ELF-1 (cell line): ENCODE measurements around the gene POP5.
"Not testable (repeated sequence)": the region's sequence is repeated elsewhere in the genome, so short reads cannot be mapped to it uniquely, and the experiment has no call there.

ENCODE experiments used
- DNase-seq: peaks from one replicate; pipeline ENCODE4 v3.0.0-alpha.2; 2016; ENCODE audit warnings: low read depth, low spot score

The POP5 gene

DNA sequence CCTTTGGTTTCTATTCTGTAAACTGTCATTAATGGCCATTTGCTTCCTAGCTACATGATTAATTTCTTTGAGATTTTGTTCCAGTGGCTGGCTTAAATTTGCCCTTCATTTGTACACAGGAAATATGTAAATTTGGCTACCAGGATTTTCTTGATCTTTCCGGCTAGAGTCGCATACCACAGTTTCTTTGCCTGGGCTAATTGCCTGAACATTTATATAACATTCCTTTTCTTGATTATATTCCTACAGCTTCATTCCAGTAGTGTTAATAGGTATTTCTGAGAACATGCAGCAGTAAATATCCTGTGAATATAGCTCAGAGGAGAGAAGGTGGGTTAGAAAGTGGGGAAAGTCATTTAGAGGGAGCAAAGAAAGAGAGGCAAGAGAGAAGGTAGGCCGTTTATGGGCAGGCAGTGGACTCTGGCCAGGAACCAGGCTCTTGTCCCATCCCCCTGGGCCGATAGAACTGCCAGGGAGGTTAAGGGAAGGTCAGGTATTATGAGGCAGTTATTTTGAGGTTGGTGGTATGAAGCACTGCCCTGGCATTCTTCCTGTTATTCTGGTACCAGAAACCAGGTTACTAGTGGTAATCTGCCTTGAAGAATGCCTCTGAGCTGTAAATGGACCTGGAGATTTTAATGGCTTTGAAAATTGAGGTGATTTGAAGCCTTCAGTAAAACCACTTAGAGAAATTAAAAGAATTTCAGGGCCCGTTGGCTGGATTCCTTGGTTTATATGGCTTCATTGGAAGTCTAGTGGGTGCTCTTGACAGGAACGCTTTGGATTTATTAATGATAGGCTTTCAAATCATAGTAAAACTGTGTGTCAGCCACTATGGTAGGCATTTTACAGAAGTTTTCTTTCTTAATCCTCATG is 42.7 kb downstream of the POP5 start:
- DNase-seq, result peak; percentile 16

DNA sequence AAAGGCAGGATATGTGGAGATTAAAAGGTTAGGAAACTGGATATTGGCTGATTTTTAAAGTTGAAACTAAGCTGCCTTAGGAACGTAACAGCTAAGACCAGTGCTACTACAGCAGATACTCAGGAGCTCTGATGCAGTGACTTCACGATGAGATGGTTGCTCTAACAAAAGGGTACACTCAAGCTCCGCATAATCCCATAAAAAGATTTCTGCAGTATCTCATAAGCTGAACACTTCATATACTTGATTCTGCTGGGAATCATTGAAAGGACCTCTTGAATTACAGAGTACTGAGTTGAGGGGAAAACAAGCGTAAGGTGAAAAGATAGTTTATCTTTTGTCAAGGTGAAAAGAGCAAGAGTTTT is 43.4 kb downstream of the POP5 start:
- no peak for DNase-seq

DNA sequence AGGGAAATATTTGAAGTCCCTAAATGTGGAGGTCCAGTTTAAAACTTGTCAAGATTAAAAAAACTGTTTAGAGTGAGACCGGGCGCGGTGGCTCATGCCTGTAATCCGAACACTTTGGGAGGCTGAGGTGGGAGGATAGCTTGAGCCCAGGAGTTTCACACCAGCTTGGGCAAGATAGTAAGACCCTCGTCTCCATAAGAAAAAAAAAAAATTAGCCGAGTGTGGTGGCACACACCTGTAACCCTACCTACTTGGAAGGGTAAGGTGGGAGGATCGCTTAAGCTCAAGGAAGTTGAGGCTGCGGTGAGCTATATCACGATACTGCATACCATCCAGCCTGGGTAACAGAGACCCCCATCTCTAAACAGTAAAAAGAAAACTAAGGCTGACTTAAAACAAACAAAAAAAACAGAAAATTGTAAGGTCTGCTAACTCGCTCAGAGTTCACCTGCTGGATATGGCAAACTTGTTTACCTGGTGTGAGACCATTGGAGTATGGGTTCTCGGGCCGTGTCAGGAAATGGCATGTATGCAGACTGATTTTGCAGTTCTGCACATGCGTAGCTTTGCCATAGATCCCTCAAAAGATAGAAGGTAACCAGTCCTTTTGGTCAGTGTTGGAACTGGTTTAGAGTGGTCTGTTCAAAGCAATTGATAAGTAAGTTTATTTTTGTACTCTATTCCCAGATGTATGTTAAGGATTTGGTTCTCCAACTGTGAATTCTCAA is 45.0 kb downstream of the POP5 start:
- DNase-seq, result peak; percentile 13

- peak; percentile 74 for DNase-seq
Measured at GRCh38 chr12:120534703-120535655, 46.2 kb downstream of the POP5 start.

GRCh38 chr12:120534203-120534702 is 46.9 kb downstream of the POP5 start, which contains the start of gene RNF10:
RNF10 (plus strand) TSS chr12:120534356; CDS start chr12:120534812, 456 bp downstream.
- DNase-seq, result peak; percentile 86

GRCh38 chr12:120532701-120533238 is 48.4 kb downstream of the POP5 start:
- DNase-seq, result no peak

- not testable (repeated sequence) for DNase-seq
Measured at GRCh38 chr12:120530418-120530761, 50.8 kb downstream of the POP5 start.

DNA sequence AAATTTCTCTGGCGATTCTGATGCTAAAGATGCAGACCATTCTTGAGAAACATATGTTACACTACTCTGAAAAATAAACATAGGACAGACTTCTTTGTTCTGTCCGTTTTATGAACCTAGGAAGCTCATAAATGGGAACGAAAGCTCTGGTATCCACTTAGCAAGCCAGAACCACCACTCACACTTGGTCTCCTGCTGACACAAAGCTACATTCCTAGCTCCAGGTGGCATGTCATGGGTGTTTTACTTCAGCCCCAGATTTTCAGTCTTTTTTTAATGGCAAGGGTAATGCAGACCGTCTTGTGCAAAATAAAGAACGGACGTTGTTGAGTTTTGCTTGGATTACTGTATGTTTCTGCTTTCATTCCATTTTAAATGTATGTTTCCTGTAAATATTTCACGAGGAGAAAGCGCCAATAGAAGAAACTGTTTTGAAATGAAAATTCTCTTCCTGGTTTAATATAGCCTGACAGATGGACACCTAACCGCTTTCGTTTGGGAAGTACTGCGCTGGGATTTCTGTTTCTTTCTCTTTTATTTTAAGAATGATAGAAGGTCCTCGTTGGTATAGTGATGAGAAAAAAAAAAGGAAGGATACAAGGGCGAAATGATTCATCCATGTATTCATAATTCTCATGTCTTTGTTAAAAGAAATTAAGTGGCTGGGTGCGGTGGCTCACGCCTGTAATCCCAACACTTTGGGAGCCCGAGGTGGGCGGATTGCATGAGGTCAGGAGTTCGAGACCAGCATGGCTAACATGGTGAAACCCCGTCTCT is 51.4 kb downstream of the POP5 start:
- peak; percentile 55 for DNase-seq

GRCh38 chr12:120528861-120529525 is 52.2 kb downstream of the POP5 start, which contains the start of gene COQ5:
COQ5 (minus strand) TSS chr12:120529158; CDS start chr12:120529141, 17 bp downstream.
- DNase-seq, result peak; percentile 91
